Calu3 (cell line): ENCODE measurements around the gene EHD3. TPM values are rescaled to one million over a fixed set of nuclear protein-coding genes. Genes with fewer than 3 reads are reported as not detected.

Experiments used
- BruUV-seq: library from RNA; stranded (reverse); fragments of 400-500 nt; replicated peaks from 2 replicates; lab custom pipeline; 2021; lab: Mats Ljungman, UMichigan
- CTCF ChIA-PET: fragments of 300-600 bp; sonication (Branson Sonifier 250); formaldehyde crosslinking; loops from one replicate; lab custom pipeline; 2022; ENCODE audit warnings: antibody characterized with exemption; lab: Charles Lee
- DNase-seq: peaks from one replicate; pipeline ENCODE4 v3.0.0; 2022
- H3K27ac Mint-ChIP-seq: one replicate; pipeline ENCODE4 v1.8.0; 2022; ENCODE audit warnings: mixed read lengths; ENCODE audit not compliant: unreplicated experiment
- H3K27me3 Mint-ChIP-seq: one replicate; pipeline ENCODE4 v1.8.0; 2022; ENCODE audit warnings: mixed read lengths; ENCODE audit not compliant: unreplicated experiment
- H3K36me3 Mint-ChIP-seq: one replicate; pipeline ENCODE4 v1.8.0; 2022; ENCODE audit warnings: mild to moderate bottlenecking, moderate library complexity, mixed read lengths; ENCODE audit not compliant: insufficient read depth, unreplicated experiment
- H3K4me1 Mint-ChIP-seq: one replicate; pipeline ENCODE4 v1.8.0; 2022; ENCODE audit warnings: mild to moderate bottlenecking, low read depth, mixed read lengths; ENCODE audit not compliant: unreplicated experiment
- H3K4me3 Mint-ChIP-seq: one replicate; pipeline ENCODE4 v1.8.0; 2022; ENCODE audit warnings: mild to moderate bottlenecking, low read depth, moderate library complexity, mixed read lengths; ENCODE audit not compliant: unreplicated experiment
- H3K9me3 Mint-ChIP-seq: one replicate; pipeline ENCODE4 v1.8.0; 2022; ENCODE audit warnings: low read depth, mixed read lengths; ENCODE audit not compliant: unreplicated experiment
- intact Hi-C: fragments of 100-400 bp; cut with micrococcal nuclease; formaldehyde crosslinking; loops from one replicate; pipeline ENCODE4 v1.10.0; 2022; ENCODE audit not compliant: unreplicated experiment
- total RNA-seq: library from RNA; stranded (reverse); gene quantifications from 2 replicates; pipeline ENCODE4 v1.2.3, GENCODE V29; 2022
- TF ChIP-seq, protein P1 (sequence below): fragments of 200-600 bp; IDR thresholded peaks from one replicate; pipeline ENCODE4 v1.8.0; 2022; ENCODE audit warnings: antibody characterized with exemption; ENCODE audit not compliant: unreplicated experiment

Gene EHD3
- total RNA-seq, 1 experiment from 2014 or later, result 1.7 TPM

DNA sequence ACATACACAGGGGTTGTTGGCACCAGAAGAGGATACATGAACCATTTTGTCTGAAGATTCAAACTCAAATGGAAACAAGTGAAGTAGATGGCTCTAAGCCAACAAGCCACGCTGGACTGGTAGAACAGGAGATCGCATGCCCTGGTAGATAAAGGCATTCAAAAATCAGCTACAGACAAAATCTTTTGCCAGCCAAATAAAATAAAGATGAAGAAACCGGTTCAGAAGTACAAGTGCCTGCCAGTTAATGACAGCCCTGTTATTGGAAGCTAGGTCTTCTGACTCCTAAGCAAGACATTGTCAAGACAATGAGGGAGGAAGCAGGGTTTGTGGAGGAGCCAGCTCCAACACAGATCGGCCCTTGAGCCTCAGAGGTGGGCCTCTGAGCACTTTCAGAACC, 52.3 kb downstream of the EHD3 start:
- intact Hi-C loops, result no loop called here
- DNase-seq, result no peak
- Mint-ChIP-seq H3K4me1 (peaks cover 18% of the 10 kb centered on the region), H3K27me3 (no peaks in the 10 kb centered on the region), H3K27ac (no peak overlapping the region), H3K36me3 (no peaks in the 10 kb centered on the region), H3K4me3 (no peak overlapping the region), H3K9me3 (peaks cover 3% of the 10 kb centered on the region)
- TF ChIP-seq, protein P1, sequence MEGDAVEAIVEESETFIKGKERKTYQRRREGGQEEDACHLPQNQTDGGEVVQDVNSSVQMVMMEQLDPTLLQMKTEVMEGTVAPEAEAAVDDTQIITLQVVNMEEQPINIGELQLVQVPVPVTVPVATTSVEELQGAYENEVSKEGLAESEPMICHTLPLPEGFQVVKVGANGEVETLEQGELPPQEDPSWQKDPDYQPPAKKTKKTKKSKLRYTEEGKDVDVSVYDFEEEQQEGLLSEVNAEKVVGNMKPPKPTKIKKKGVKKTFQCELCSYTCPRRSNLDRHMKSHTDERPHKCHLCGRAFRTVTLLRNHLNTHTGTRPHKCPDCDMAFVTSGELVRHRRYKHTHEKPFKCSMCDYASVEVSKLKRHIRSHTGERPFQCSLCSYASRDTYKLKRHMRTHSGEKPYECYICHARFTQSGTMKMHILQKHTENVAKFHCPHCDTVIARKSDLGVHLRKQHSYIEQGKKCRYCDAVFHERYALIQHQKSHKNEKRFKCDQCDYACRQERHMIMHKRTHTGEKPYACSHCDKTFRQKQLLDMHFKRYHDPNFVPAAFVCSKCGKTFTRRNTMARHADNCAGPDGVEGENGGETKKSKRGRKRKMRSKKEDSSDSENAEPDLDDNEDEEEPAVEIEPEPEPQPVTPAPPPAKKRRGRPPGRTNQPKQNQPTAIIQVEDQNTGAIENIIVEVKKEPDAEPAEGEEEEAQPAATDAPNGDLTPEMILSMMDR, result no peak
- CTCF ChIA-PET, result interaction anchor here (0.6 kb wide), 1 partner anchor 1310 kb away, joined by 3 read pairs; no protein-coding TSS in a partner anchor
- BruUV-seq, result no TSS peak

DNA sequence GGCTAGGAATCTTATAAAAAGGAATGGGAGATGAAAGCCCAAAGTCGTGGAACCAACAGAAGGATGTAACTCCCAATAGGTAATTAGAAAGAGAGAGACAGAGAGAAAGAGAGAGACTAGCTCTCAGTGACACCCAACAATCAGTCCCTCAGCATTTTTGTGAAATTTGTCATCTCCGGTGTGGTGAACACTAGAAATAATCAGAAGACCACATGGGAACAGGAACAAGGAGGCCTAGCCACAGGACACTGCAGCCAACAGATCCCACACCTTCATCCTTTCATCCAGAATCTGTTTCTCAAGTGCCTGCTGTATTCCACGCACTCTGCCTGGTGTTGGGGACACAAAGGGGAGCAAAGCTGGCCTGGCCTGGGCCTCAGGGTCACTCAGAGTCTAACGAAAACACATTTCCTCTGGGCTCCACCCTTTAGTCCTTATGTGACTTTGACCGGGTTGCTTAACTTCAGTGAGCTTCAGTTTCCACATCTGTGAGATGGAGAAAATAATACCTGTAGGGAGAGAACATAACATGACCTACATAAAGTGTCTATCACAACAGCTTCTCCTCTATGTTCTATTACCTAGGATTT, 53.1 kb downstream of the EHD3 start:
- peaks cover 3% of the 10 kb centered on the region for H3K9me3 Mint-ChIP-seq
- no peaks in the 10 kb centered on the region for H3K27me3 Mint-ChIP-seq
- no peak for DNase-seq
- H3K36me3 Mint-ChIP-seq, result no peaks in the 10 kb centered on the region
- BruUV-seq, result no TSS peak
- intact Hi-C loops, result no loop called here
- TF ChIP-seq, protein P1, result no peak
- CTCF ChIA-PET, result no interaction called here
- H3K4me3 Mint-ChIP-seq, result no peak overlapping the region
- H3K27ac Mint-ChIP-seq, result no peak overlapping the region
- H3K4me1 Mint-ChIP-seq, result peaks cover 18% of the 10 kb centered on the region

DNA sequence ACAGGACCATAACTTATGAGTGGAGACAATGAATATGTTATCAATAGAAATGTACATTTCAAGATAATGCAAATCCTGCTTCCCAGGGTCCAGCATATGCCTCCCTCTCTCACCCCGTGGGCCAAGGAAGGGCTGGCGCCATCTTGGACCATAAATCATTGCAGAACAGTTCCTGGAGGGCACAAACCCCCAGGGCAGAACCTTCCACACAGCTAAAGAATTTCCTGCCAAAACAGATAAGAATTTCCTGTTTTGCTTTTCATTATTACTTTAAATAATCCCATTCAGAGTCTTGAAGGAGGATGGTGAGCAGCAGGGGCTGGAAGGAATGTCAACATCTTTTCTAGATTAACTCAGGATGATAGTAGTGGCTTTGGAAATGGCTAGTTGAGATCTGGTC, 53.7 kb downstream of the EHD3 start:
- no TSS peak for BruUV-seq
- peaks cover 18% of the 10 kb centered on the region for H3K4me1 Mint-ChIP-seq
- no peaks in the 10 kb centered on the region for H3K36me3 Mint-ChIP-seq
- H3K27me3 Mint-ChIP-seq, result no peaks in the 10 kb centered on the region
- H3K9me3 Mint-ChIP-seq, result peaks cover 3% of the 10 kb centered on the region
- CTCF ChIA-PET, result no interaction called here
- intact Hi-C loops, result no loop called here
- no peak overlapping the region for H3K27ac Mint-ChIP-seq
- DNase-seq, result no peak
- TF ChIP-seq, protein P1, result no peak
- no peak overlapping the region for H3K4me3 Mint-ChIP-seq

DNA sequence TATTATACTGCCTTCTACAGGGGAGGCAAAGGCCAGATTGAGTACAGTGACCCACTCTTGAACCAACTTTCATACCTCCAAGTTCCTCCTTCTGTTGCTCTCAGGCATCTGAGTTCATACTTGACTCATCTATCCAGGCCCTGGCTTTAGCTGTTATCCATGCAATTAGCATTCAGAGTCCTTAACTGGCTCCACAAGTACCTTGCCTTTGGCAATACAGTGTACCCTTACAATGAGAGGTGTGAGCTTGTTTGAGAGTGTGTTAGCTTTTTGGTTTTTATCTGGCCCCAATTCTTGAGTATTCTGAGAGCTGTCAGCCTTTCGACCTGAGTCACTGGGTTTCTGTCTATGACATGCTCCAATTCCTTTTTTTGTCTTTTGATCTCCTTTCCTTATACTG, 60.2 kb downstream of the EHD3 start:
- H3K36me3 Mint-ChIP-seq, result no peaks in the 10 kb centered on the region
- TF ChIP-seq, protein P1, result no peak
- H3K4me1 Mint-ChIP-seq, result no peaks in the 10 kb centered on the region
- intact Hi-C loops, result no loop called here
- DNase-seq, result no peak
- CTCF ChIA-PET, result no interaction called here
- no peak overlapping the region for H3K27ac Mint-ChIP-seq
- no TSS peak for BruUV-seq
- H3K9me3 Mint-ChIP-seq, result no peaks in the 10 kb centered on the region
- H3K4me3 Mint-ChIP-seq, result no peak overlapping the region
- no peaks in the 10 kb centered on the region for H3K27me3 Mint-ChIP-seq
